HepG2 (cell line): ENCODE measurements around the gene JMJD6. TPM values are rescaled to one million over a fixed set of nuclear protein-coding genes. Genes with fewer than 3 reads are reported as not detected.

Source experiments
- CC2D1A ChIP-seq: sonication (generic); formaldehyde crosslinking; IDR thresholded peaks from 2 replicates; pipeline ENCODE4 v1.8.1; 2023; ENCODE audit warnings: mild to moderate bottlenecking, missing genetic modification reagents
- GABPB1 ChIP-seq: IDR thresholded peaks from 2 replicates; pipeline ENCODE4 v1.6.1; 2016; ENCODE audit warnings: mild to moderate bottlenecking, missing genetic modification reagents, moderate library complexity, missing compliant biosample characterization
- GTF3A ChIP-seq: sonication (generic); formaldehyde crosslinking; conservative IDR thresholded peaks from 2 replicates; pipeline ENCODE4 v1.4.0; 2020; ENCODE audit warnings: mild to moderate bottlenecking, missing genetic modification reagents
- MTF2 ChIP-seq: sonication (generic); formaldehyde crosslinking; IDR thresholded peaks from 2 replicates; pipeline ENCODE4 v1.5.0; 2020; ENCODE audit warnings: missing genetic modification reagents, borderline replicate concordance
- NAIF1 ChIP-seq: sonication (generic); formaldehyde crosslinking; IDR thresholded peaks from 2 replicates; pipeline ENCODE4 v1.5.0; 2020; ENCODE audit warnings: mild to moderate bottlenecking, missing genetic modification reagents, borderline replicate concordance
- XRCC5 ChIP-seq: fragments of 200-400 bp; formaldehyde crosslinking; optimal IDR thresholded peaks from 2 replicates; pipeline ENCODE3; 2017; ENCODE audit warnings: mild to moderate bottlenecking, low read length
- ZFP36L1 ChIP-seq: sonication (generic); formaldehyde crosslinking; IDR thresholded peaks from 2 replicates; pipeline ENCODE4 v1.8.0; 2022; ENCODE audit warnings: mild to moderate bottlenecking, missing genetic modification reagents, moderate library complexity
- ZKSCAN5 ChIP-seq: sonication (generic); formaldehyde crosslinking; IDR thresholded peaks from 2 replicates; pipeline ENCODE4 v1.5.1; 2020; ENCODE audit warnings: mild to moderate bottlenecking, missing genetic modification reagents
- ZNF235 ChIP-seq: sonication (generic); formaldehyde crosslinking; IDR thresholded peaks from 2 replicates; pipeline ENCODE4 v1.8.1; 2023; ENCODE audit warnings: mild to moderate bottlenecking, missing genetic modification reagents, borderline replicate concordance
- ZNF296 ChIP-seq: sonication (generic); formaldehyde crosslinking; conservative IDR thresholded peaks from 2 replicates; pipeline ENCODE4 v1.5.0; 2020; ENCODE audit warnings: mild to moderate bottlenecking, missing genetic modification reagents
- ZNF337 ChIP-seq: sonication (generic); formaldehyde crosslinking; IDR thresholded peaks from 2 replicates; pipeline ENCODE4 v1.5.1; 2020; ENCODE audit warnings: missing genetic modification reagents, low read depth, mild to moderate bottlenecking, borderline replicate concordance
- ZNF446 ChIP-seq: sonication (generic); formaldehyde crosslinking; IDR thresholded peaks from 2 replicates; pipeline ENCODE4 v1.5.0; 2020; ENCODE audit warnings: mild to moderate bottlenecking, missing genetic modification reagents
- ZNF563 ChIP-seq: sonication (generic); formaldehyde crosslinking; IDR thresholded peaks from 2 replicates; pipeline ENCODE4 v1.8.0; 2022; ENCODE audit warnings: mild to moderate bottlenecking, moderate library complexity, missing genetic modification reagents
- ZNF790 ChIP-seq: sonication (generic); formaldehyde crosslinking; IDR thresholded peaks from 2 replicates; pipeline ENCODE4 v1.8.0; 2022; ENCODE audit warnings: missing genetic modification reagents, mild to moderate bottlenecking, borderline replicate concordance
- polyA plus RNA-seq, 8 experiments: library from polyadenylated mRNA; depleted of rRNA in 3 of 8; stranded (reverse) in 7 of 8; unstranded in 1 of 8; fragments of >200 nt; fragmentation: Illumina TruSeq in 4 of 8; extraction: Trizol in 4 of 8; gene quantifications; 2 replicates each; pipeline versions ENCODE4 v1.2.1 to v1.2.3, GENCODE V29; 2011 to 2016; ENCODE audit warnings: low read depth in 4 of 8, missing spikeins in 1 of 8, mixed read lengths in 1 of 8; ENCODE audit not compliant: insufficient read depth in 1 of 8
- total RNA-seq, 5 experiments: library from RNA; depleted of rRNA; stranded (reverse); fragments of >200 nt; fragmentation: Illumina TruSeq; extraction: Trizol; gene quantifications; 2 replicates each; pipeline ENCODE4 v1.2.3, GENCODE V29; 2016; ENCODE audit warnings: low read depth in 1 of 5
- TF ChIP-seq, protein P1 (sequence below): sonication (generic); formaldehyde crosslinking; IDR thresholded peaks from 2 replicates; pipeline ENCODE4 v1.4.0; 2020; ENCODE audit warnings: missing genetic modification reagents, mild to moderate bottlenecking, borderline replicate concordance
- TF ChIP-seq, protein P2 (sequence below): sonication (generic); formaldehyde crosslinking; IDR thresholded peaks from 2 replicates; pipeline ENCODE4 v1.8.0; 2022; ENCODE audit warnings: missing genetic modification reagents, mild to moderate bottlenecking, inconsistent platforms, borderline replicate concordance
- TF ChIP-seq, protein P3 (sequence below): sonication (generic); formaldehyde crosslinking; IDR thresholded peaks from 2 replicates; pipeline ENCODE4 v1.9.0; 2021; ENCODE audit warnings: missing genetic modification reagents, borderline replicate concordance
- TF ChIP-seq, protein P4 (sequence below): conservative IDR thresholded peaks from 2 replicates; pipeline ENCODE4 v1.6.1; 2018; ENCODE audit warnings: missing genetic modification reagents
- TF ChIP-seq, protein P5 (sequence below): sonication (generic); formaldehyde crosslinking; IDR thresholded peaks from 2 replicates; pipeline ENCODE4 v1.4.0; 2020; ENCODE audit warnings: missing genetic modification reagents

JMJD6 gene
- total and polyA plus RNA-seq, 2 of the 13 experiments (the other 11 are each of a cell fraction or from before 2014, with no cell fraction given), result 33.6 to 41.0 TPM

DNA sequence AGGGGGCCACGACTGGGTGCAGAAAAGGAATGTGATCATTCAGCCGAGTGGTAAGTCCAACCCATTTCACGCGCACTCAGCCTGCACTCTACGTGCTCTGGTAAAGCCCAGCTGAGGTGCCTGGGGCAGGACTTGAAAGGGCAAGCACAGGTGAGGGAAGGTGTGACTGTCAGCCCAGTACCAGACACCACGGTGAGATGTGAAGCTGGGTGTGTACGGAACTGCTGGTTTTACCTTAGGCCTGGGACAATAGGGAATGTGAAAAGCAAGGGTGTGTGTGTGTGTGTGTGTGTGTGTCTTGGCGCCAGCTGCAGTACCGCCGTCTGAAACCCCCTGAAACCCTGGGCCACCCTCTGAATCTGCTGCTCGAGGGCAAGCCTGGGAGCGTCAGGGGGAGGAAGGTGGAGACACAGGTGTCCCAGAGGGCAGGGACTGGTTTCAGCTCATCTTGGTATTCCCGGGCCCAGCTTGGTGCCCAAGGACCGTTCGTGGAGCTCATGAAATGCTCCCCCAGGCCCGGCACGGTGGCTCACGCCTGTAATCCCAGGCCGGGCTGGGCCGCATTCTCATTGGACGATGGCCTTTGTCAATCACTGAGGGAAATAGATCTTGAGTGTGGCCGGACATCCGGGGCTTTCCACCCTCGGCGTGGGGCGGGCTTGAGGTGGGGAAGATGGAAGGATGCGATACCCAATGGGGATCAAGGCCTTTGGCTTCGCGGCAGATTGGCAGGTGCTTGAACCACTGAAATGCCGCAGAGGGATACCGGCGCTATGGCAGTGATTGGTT lies 55.1 kb downstream of the JMJD6 start (continued):
- TF ChIP-seq, protein P1, sequence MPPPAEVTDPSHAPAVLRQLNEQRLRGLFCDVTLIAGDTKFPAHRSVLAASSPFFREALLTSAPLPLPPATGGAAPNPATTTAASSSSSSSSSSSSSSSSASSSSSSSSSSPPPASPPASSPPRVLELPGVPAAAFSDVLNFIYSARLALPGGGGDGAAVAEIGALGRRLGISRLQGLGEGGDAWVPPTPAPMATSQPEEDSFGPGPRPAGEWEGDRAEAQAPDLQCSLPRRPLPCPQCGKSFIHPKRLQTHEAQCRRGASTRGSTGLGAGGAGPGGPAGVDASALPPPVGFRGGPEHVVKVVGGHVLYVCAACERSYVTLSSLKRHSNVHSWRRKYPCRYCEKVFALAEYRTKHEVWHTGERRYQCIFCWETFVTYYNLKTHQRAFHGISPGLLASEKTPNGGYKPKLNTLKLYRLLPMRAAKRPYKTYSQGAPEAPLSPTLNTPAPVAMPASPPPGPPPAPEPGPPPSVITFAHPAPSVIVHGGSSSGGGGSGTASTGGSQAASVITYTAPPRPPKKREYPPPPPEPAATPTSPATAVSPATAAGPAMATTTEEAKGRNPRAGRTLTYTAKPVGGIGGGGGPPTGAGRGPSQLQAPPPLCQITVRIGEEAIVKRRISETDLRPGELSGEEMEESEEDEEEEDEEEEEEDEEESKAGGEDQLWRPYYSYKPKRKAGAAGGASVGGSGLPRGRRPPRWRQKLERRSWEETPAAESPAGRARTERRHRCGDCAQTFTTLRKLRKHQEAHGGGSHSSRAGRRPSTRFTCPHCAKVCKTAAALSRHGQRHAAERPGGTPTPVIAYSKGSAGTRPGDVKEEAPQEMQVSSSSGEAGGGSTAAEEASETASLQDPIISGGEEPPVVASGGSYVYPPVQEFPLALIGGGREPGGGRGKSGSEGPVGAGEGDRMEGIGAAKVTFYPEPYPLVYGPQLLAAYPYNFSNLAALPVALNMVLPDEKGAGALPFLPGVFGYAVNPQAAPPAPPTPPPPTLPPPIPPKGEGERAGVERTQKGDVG (CRISPR knock-in tag), result peak; percentile 75; the same call in 1 of the 2 replicates
- TF ChIP-seq ZNF337 (CRISPR knock-in tag) (peak; percentile 91; the same call in 1 of the 2 replicates), ZNF296 (CRISPR knock-in tag) (peak; percentile 60), ZNF563 (CRISPR knock-in tag) (peak; percentile 80; the same call in 1 of the 2 replicates), MTF2 (CRISPR knock-in tag) (no peak), CC2D1A (CRISPR knock-in tag) (no peak), ZNF790 (peak; percentile 50; the same call in 1 of the 2 replicates), ZNF235 (CRISPR knock-in tag) (no peak; the same call in 1 of the 2 replicates), GTF3A (CRISPR knock-in tag) (no peak), NAIF1 (CRISPR knock-in tag) (peak; percentile 25; the same call in 1 of the 2 replicates), ZFP36L1 (peak; percentile 84; the same call in 1 of the 2 replicates), ZKSCAN5 (CRISPR knock-in tag) (no peak), ZNF446 (CRISPR knock-in tag) (peak; percentile 56; the same call in 1 of the 2 replicates), XRCC5 (peak; percentile 39), GABPB1 (CRISPR knock-in tag) (peak; percentile 93)
- TF ChIP-seq, protein P2, sequence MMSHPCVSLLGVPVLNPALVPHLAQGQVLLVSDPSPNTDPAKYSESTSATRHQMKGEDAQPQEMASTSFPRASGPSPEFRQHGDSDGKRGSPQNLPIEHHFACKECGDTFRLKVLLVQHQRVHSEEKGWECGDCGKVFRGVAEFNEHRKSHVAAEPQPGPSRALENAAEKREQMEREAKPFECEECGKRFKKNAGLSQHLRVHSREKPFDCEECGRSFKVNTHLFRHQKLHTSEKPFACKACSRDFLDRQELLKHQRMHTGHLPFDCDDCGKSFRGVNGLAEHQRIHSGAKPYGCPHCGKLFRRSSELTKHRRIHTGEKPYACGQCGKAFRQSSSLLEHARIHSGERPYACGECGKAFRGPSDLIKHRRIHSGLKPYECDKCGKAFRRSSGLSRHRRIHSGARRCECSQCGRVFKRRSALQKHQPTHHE (CRISPR knock-in tag), result peak; percentile 68; the same call in 1 of the 2 replicates
- TF ChIP-seq, protein P3, sequence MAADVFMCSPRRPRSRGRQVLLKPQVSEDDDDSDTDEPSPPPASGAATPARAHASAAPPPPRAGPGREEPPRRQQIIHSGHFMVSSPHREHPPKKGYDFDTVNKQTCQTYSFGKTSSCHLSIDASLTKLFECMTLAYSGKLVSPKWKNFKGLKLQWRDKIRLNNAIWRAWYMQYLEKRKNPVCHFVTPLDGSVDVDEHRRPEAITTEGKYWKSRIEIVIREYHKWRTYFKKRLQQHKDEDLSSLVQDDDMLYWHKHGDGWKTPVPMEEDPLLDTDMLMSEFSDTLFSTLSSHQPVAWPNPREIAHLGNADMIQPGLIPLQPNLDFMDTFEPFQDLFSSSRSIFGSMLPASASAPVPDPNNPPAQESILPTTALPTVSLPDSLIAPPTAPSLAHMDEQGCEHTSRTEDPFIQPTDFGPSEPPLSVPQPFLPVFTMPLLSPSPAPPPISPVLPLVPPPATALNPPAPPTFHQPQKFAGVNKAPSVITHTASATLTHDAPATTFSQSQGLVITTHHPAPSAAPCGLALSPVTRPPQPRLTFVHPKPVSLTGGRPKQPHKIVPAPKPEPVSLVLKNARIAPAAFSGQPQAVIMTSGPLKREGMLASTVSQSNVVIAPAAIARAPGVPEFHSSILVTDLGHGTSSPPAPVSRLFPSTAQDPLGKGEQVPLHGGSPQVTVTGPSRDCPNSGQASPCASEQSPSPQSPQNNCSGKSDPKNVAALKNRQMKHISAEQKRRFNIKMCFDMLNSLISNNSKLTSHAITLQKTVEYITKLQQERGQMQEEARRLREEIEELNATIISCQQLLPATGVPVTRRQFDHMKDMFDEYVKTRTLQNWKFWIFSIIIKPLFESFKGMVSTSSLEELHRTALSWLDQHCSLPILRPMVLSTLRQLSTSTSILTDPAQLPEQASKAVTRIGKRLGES (CRISPR knock-in tag), result peak; percentile 78; the same call in 1 of the 2 replicates
- TF ChIP-seq, protein P4, sequence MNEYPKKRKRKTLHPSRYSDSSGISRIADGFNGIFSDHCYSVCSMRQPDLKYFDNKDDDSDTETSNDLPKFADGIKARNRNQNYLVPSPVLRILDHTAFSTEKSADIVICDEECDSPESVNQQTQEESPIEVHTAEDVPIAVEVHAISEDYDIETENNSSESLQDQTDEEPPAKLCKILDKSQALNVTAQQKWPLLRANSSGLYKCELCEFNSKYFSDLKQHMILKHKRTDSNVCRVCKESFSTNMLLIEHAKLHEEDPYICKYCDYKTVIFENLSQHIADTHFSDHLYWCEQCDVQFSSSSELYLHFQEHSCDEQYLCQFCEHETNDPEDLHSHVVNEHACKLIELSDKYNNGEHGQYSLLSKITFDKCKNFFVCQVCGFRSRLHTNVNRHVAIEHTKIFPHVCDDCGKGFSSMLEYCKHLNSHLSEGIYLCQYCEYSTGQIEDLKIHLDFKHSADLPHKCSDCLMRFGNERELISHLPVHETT (CRISPR knock-in tag), result peak; percentile 36
- TF ChIP-seq, protein P5, sequence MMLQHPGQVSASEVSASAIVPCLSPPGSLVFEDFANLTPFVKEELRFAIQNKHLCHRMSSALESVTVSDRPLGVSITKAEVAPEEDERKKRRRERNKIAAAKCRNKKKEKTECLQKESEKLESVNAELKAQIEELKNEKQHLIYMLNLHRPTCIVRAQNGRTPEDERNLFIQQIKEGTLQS, result peak; percentile 19; the same call in 1 of the 2 replicates
